MV-4-11 (cell line): ENCODE measurements around the gene CCDC167.

Experiments used
- DNase-seq: peaks from one replicate; lab custom pipeline; 2025; lab: John Stamatoyannopoulos, UW

Gene CCDC167

DNA sequence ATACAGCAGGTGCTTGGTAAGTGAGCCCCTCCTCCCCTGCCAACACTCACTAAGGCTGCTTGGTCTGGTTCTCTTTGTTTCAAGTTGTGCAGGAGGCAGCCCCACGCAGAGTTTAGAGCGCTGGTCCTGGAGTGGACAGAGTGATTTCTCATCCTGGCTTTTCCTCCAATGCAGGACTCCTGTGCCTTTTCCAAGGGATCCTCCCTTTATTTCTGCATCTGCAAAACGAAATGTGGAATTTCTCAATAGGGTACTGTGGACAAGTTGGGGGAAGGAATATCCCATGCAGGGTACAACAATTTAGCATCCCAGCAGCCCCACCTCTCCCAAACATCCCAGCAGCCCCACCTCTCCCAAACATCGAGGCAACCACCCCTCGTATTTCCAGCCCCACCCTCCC lies 30.6 kb upstream of the CCDC167 start:
- no peak for DNase-seq

DNA sequence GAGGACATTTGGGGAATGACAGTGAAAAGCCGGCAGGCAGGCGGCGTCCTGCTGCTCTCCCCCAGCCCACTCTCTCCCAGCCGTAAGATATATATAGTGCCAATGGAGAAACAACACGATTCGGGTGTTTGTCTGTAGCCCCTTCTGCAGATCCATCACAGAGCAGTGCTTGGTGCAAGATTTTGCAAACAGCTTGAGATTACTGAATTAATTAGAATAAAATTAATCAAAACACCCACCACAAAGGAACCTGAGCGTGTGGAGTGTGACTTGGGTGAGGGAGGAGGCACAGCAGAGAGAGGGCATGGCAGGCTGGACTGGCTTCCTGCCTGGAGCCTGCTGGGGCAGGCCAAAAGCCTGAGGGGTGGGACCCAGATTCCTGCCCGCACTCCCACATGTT lies 28.8 kb upstream of the CCDC167 start:
- DNase-seq, result no peak

DNA sequence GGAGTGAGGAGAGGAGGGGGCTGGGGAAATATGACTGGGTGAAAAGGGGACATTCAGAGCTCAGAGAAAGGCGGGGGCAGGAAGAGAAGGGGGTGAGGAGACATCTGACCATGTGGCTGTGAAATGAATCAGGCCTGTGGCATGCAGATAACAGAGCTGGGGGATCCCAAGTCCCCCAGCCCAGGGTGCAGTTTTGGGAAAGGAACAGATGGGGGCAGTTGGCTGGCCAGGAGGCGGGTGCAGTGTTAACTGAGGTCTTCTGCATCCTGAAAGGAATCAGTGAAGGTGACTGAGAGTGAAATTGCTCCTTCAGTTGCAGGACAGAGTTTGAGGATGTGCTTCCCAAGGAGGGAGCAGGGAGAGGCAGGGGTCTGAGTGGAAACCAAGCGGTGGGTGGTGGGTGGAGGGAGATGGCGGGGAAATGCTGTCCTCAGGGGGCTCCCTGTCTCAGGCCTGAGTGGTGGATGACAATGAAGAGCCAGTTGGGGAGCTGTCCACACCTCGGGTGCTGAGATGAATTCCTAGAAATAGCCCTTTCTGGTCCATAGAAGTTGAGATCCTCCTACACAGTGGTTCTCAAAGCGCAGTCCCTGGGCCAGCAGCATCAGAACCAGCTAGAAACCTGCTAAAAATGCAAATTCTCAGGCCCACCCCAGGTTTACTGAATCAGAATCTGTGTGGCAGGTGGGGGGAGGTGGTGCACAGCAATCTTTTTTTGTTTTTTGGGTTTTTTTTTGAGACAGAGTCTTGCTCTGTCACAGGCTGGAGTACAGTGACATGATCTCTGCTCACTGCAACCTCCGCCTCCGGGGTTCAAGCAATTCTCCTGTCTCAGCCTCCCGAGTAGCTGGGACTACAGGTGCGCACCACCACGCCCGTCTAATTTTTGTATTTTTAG lies 26.0 kb upstream of the CCDC167 start:
- peak; percentile 17 for DNase-seq

DNA sequence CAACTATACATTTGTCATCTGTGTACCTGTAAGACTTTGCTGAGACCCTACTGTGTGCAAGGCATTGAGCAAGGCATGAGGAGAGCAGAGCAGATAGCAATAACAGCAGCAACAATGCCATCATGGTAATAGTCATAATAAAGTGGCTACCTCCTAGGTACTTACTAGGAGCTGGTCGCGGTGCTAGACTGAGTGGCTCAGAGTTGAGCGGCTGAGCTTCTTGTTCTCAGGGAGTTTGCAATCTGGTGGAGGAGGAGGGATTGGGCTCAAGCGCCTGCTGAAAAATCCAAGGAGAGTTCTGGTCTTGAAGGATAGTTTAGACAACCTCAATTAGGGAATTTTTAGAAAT lies 25.3 kb upstream of the CCDC167 start:
- DNase-seq, result no peak

DNA sequence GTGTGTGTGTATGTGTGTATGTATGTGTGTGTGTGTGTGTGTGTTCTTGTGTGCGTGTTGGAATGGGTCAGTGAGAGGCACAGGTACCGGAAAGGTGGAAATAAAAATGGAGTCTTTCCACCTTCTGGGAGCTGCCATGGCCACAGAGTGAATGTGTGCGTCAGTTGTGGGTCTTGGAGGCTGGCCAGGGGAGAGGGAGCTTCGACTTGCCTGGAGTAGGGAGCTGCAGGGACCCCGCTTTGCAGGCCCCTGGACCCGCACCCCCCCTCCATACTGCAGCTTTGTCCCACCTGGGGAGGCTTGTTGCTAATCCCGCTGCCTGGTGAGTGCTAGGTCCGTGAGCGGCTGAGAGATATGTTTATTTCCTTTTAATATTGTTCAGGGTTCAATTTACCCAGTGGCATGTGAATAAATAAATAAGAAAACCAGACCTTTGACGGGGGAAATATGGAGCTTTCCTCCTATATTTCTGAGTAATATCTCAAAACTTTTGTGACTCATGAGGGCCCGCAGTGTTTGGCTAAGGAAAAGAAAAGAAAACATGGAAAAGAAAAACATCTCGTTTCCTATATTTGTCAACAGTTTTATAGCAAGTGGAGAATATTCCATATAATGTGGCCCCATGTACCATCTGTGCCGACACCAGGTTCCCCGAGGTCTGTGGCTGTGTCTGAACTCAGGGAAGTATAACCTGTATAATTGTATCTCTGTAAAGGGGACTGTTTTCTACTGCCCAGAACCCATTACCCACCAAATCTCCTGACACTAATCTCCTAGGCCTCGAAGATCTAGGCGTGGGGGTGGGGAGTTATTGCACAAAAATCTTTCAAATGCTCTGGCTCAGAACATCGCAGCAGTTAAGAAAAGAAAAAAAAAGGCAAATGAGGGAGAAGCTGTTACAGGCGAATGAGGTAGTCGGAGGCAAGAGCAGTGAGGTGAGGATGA lies 24.6 kb upstream of the CCDC167 start:
- DNase-seq, result no peak

DNA sequence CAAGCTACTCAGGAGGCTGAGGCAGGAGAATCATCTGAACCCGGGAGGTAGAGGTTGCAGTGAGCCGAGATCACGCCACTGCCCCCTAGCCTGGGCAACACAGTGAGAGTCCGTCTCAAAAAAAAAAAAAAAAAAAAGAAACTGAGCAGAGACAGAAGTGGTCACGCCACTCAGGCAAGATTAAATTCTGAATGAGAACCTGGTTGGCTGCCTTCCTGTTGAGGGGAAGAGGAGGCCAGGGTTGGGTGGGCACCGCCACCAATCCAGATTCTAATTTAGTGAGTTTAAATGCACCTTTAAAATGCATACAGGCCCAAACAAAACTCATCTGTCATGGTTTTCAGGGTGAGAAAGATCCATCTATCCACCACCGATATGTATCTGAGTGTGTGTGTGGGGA lies 23.7 kb upstream of the CCDC167 start:
- no peak for DNase-seq

DNA sequence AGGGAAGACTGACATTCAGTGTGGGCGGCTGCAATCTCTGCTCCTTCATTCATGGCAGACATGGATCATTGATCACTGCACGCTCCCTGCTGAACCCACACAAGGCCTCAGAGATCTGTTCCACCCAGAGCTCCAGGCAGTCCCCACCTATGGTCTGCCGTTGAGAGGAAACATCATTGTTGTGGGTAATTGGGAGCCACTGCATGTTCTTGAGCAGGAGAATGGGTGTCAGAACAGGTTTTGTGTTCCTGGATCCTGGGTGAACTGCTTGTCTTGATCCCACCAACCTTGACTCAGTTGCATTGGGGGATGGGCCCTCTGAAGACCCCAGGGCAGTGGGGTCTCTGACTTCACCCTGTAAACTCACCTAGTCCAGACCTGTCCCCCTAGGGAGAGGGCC lies 23.1 kb upstream of the CCDC167 start:
- no peak for DNase-seq

DNA sequence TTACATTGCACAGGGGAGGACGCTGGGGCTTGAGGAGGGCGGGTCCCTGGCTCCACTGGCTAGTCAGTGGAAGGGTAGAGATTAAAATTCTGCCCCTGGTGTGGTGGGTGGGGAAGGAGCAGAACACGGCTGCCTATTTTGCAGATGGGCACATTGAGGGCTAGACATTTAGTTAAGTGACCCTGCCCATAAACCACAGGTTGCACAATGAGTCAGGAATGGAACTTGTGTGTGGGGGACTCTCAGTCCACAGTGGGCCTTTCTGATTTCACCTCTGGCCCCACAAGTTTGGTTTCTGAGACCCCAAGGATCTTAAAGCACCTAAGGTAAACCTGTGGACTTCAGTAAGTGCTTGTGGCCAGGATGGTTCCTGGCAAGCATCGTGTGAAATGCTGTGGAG lies 22.0 kb upstream of the CCDC167 start:
- no peak for DNase-seq

DNA sequence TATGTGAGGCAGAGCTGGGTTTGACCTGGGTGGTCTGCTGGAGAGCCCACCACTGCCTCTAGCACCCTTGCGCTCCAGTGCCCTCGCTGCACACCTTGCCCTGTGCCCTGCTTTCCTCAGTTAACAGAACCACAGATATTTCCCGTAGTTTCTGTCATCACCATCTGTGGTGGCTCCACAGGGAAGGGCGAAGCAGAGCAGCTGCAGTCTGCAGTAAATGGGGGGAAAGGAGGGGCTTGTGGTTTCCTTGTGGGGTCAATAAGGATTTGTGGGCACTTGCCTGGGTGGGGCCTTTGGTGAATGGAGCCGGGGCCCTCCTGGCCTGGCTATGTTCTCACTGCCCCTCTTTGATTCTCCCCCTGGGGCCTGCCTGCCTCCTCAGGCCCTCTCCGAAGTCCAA lies 21.2 kb upstream of the CCDC167 start:
- peak; percentile 63 for DNase-seq

DNA sequence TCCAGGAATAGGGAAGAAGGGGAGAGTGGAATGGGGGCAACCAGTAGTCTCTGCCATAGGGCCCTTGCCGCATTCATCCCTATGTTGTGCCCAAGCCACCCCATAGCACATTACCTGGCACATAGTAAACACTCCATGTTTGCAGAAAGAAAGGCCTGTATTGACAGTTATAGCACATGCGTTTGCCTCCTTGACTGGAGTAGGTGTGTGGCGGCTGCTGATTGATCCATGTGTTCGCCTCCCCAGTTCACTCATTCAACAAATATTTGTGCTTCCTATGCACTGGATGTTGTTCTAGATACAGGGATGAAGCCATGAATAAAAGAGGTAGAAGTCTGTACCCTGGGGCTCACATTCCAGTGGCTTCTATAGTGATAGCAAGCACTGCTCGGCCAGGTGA lies 19.8 kb upstream of the CCDC167 start:
- no peak for DNase-seq

DNA sequence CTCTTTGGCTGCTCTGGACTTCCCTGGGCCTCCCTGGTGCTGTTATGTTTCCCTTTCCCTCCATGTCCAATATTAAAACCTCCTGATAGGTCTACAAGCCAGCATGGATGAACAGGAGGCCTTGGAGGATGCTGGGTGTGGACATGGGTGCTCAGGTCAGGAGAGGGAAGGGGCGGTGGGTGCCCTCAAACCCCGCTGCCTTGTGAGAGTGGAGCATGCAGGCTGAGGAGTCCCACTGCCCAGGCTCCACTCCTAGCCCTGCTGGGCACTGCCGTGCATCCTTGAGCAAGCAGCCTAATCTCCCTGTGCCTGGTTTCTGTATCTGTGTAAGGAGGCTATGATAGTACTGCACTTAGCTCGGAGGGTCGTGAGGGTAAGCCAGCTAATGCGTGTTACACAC lies 18.4 kb upstream of the CCDC167 start:
- no peak for DNase-seq

DNA sequence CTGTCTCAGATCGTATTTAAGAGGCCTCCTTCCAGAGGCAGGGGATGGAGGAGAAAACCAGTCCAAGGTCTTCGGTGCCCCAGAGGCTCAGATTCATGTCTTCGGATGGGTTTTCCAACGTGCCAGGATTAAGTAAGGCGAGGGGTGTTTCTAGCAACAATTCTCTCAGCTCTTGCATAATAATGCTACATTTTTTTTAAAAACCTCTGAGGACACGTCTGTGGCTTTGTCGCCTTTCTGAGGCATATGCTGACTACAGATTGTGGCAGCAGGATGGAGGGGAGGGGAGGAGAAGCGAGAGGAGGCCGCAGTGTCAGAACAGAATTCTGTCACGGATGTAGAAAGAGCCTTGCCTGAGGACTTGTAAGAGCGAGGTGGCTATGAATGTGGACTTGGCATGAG lies 17.7 kb upstream of the CCDC167 start:
- DNase-seq, result peak; percentile 94

DNA sequence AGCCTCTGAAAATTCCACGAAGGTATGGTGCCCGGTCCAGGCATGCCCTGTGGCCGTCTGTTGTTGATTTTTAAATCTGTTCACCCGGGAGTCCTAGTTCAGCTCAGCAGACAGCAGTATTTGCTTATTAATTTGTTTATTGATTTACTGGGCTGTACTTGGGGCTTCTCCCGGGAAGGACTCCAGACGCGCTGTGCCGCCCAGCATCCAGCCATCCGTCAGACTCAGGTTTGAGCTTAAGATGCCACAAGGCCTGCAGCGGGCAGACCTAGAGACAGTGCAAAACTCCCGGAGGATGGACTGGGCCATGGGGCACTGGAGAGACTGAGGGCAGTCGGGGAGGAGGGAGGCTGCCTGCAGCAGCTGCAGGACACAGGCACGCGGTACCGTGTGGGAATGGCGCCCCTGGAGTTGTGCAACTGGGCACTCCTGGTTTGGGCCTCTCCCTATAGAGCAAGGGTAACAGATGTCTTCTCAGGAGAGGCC lies 17.3 kb upstream of the CCDC167 start:
- DNase-seq, result no peak

DNA sequence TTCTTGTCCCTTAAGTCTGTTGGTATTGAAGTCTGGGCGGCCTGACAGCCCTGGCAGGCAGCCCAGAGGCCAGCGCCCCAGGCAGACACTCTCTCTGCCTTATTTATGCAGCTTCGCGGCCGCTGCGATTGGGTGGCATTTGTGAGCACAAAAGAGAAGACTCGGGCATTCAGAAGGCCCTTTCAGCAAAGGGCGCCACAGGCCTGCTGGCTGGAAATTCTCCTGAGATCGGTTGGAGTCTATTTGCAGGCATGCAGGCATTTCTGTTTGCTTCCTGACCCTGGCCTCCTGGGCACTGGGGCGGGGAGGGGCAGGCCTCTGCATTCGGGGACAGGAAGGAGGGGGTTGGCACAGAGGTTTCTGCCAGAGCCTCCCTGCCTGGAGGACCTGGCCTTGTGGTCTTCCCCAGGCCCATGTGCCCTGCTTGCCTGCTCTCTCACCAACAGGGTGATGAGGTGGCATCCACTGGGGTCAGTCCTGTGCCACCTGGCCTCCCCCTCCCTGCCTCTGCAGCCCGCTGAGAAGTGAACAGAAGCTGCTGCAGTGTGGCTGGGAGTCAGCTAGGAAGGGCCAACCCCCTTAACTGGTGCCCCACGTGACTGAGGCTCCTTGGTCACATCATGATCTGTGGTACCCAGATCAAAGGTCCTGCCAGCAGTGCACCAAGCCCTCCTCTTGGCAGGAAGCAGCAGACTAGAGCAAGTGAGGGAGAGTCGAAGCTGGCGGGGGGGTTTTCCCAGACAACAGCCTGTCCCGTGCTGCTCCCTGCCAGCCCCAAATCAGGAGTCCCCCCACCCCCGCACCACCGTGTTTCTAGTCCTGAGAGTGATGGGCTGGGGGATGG lies 16.6 kb upstream of the CCDC167 start:
- DNase-seq, result no peak

DNA sequence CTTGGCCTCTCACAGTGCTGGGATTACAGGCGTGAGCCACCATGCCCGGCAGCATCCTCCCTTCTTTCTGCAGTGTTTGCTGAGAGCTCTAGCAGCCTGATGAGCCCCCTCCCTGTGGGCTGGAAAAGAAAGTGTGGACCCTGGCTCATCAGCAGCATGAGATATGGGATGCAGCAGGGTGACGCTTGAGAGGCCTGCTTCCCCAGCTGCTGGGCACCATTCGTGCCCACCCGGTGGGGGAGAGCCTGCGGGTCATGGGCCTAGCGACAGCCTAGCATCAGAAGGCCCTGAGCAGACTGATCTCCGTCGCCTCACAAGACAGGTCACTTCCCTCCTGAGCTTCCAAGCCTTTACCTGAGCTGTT lies 16.0 kb upstream of the CCDC167 start:
- DNase-seq, result no peak

DNA sequence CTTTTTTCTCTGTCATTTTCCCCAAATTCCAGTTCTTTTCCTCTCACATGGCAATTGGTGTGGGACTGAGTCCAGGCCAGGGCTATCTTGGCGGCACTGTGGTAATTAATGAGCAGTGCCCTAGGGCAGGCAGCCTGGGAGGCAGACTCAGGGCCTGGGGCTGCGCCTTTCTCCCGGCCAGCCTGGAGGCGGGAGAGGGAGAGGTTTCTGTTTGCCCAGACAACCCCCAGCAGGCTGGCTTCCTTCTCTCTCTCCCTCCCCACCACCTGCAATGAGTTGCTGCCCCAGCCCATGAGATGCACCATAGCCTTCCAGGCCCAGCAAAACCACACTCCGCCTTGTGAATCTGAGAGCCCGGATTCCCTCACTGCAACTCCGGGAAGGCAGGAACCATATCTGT lies 15.1 kb upstream of the CCDC167 start:
- DNase-seq, result no peak

DNA sequence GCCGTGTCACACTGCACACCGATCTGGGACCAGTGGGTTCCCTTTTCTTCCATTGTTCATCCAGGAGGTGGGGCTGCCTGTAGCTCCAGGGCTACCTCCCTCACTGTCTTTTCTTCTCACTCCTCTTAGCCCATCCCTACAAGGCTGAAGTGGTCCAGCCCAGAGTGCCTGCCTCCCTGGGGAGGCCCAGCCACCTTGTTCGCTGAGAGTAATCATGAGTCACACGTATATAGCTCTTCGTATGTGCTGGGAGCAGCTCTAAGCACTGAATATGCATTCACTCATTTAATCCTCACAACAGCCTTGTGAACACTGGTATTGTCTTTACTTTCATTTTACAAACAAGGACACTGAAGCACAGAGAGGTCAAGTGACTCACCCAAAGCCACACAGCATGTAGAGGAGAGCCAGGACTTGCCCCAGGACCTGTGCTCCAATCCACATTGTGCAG lies 14.7 kb upstream of the CCDC167 start:
- no peak for DNase-seq

DNA sequence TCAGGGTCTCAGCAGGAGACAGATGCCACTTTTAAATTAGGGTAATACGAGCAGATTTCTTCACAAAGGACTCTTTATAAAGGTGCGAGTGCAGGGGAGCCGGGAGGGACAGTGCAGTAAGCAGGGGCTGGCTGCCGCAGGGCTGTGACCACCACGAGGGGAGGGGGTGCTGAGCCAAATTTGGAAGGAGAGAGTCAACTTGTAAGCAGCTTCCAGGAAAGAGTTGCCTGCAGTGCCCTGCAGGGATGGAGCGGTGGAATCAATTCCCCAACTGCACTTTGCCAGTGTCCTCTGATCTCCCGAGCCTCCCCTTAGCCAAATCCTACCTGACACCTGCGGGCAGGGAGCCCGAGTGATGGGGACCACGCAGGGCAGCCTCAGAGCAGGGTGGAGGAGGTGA lies 13.9 kb upstream of the CCDC167 start:
- no peak for DNase-seq

DNA sequence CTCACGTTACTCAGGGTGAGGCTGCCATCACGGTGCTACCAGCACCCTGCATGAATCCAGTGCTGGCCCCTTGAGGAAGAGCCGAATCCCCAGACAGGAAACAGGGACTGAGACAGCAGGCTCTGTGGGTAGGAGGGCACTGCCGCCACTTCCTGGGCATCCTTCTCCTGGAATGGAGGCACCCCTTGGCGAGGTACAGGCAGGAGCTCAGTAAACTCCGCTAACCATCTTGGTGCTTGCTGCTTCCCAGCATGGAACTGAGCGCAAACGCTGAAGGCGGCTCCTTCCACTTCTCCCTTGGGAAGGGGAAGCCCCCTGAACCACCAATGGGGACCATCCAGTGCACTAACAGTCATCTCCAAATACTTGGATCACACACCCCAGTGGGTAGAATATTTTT lies 13.5 kb upstream of the CCDC167 start:
- no peak for DNase-seq

DNA sequence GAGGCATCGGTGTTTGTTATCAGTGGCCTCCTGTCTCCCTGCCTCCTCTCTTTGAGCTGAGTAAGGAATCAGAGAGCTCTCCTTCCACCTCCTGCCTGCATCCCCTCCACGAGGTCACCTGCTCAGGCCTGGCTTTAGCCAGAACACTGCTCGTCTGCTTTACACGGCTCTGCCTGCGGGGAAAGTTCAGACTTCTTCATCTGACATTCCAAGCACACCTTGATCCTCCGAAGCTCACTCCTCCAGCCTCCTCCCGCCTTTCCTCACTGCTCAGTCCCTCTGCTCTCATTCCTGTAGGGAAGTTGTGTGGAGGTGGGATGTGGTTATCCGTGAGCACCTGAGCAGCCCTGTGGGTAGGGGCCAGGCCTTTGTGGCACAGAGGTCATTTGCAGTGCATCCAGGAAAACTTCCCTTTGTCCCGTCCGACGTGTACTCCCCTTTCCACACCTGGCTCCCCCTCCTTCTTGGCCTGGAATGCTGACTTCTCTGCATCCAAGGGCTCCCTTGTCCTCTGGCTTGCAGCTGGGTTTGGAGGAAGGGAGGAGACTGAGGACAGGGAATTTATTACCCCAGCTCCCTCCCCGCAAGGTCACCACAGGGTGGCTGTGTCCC lies 12.8 kb upstream of the CCDC167 start:
- DNase-seq, result no peak

DNA sequence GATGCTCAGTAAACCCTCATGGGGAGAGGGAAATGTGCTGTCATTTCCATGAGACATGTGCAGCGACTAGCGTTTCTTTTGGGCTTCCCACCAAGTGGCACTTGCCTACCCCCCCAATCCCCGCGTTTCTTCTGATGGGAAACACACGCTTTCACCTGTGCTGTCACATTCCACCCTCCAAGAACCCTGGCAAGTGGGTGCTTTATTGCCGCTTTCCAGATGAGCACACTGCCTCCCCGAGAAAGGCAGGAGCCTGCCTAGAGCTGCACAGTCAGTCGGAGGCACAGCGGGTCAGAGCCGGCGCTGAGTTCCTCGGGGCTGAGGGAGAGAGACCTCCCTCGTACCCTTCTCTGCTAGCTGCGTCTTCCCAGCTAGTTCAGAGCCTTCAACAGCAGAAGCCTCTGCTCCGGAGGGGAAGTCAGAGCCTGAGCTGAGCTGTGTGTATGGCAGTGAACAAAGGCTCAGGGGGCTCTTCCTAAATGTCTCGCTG lies 12.3 kb upstream of the CCDC167 start:
- no peak for DNase-seq
